Measurements from ENCODE around the gene SMYD2.

SMYD2 gene

GRCh38 chr1:214255509-214255908, 25.4 kb upstream of the SMYD2 start:
- POLR2A ChIA-PET = no interaction called here
- DNase-seq (ENCODE audit: extremely low spot score) = no peak
- no peak for TF ChIP-seq BHLHE40 (IDR thresholded peaks at IDR 0.05; ENCODE audit: borderline replicate concordance)
- no peak for TF ChIP-seq SP1 (IDR thresholded peaks at IDR 0.05)
- TF ChIP-seq CTBP1 (IDR thresholded peaks at IDR 0.05; ENCODE audit: borderline replicate concordance) = no peak
- TF ChIP-seq FOXM1 (IDR thresholded peaks at IDR 0.05; ENCODE audit: borderline replicate concordance) = no peak
- no peak for TF ChIP-seq FOXA1 (IDR thresholded peaks at IDR 0.05)
- TF ChIP-seq NFRKB (IDR thresholded peaks at IDR 0.05) = no peak
- TF ChIP-seq ELF4 (IDR thresholded peaks at IDR 0.05) = no peak
- no peak for TF ChIP-seq ARNT (IDR thresholded peaks at IDR 0.05)
- TF ChIP-seq FOXK2 (IDR thresholded peaks at IDR 0.05) = no peak
- CTCF ChIA-PET = no interaction called here

- DNase-seq (ENCODE audit: extremely low spot score) = no peak
- ChIA-PET CTCF (interaction anchor here (0.5 to 8.5 kb wide), 3 partner anchors 45 to 71 kb away, joined by 3 to 151 read pairs (median 4); no protein-coding TSS in a partner anchor), POLR2A (no interaction called here)
- no peak for TF ChIP-seq ARNT (IDR thresholded peaks at IDR 0.05)
- no peak for TF ChIP-seq ZNF384 (IDR thresholded peaks at IDR 0.05)
- no peak for TF ChIP-seq TARDBP (IDR thresholded peaks at IDR 0.05)
- TF ChIP-seq FOXK2 (IDR thresholded peaks at IDR 0.05) = no peak
- TF ChIP-seq SP1 (IDR thresholded peaks at IDR 0.05) = no peak
- TF ChIP-seq HDGF (IDR thresholded peaks at IDR 0.05; ENCODE audit: borderline replicate concordance) = no peak
- no peak for TF ChIP-seq CTBP1 (IDR thresholded peaks at IDR 0.05; ENCODE audit: borderline replicate concordance)
- no peak for TF ChIP-seq FOXM1 (IDR thresholded peaks at IDR 0.05; ENCODE audit: borderline replicate concordance)
- no peak for TF ChIP-seq L3MBTL2 (conservative IDR thresholded peaks at IDR 0.05)
- no peak for TF ChIP-seq BHLHE40 (IDR thresholded peaks at IDR 0.05; ENCODE audit: borderline replicate concordance)
These were observed 21.5 kb upstream of the SMYD2 start for GRCh38 chr1:214259353-214259977.

GRCh38 chr1:214260561-214261205, 20.3 kb upstream of the SMYD2 start:
- ChIA-PET CTCF (interaction anchor here (0.6 to 8.5 kb wide), 18 partner anchors 8 to 1393 kb away, joined by 3 to 151 read pairs (median 6); no protein-coding TSS in a partner anchor), POLR2A (interaction anchor here (0.8 kb wide), 1 partner anchor 63 kb away, joined by 4 read pairs; no protein-coding TSS in a partner anchor)
- TF ChIP-seq L3MBTL2 (conservative IDR thresholded peaks at IDR 0.05) (no peak), CTBP1 (IDR thresholded peaks at IDR 0.05; ENCODE audit: borderline replicate concordance) (no peak), SP1 (IDR thresholded peaks at IDR 0.05) (no peak), ARNT (IDR thresholded peaks at IDR 0.05) (no peak), TARDBP (IDR thresholded peaks at IDR 0.05) (no peak), HDGF (IDR thresholded peaks at IDR 0.05; ENCODE audit: borderline replicate concordance) (no peak), FOXK2 (IDR thresholded peaks at IDR 0.05) (no peak), LEF1 (IDR thresholded peaks at IDR 0.05; ENCODE audit: borderline replicate concordance) (no peak), SUZ12 (IDR thresholded peaks at IDR 0.05) (no peak)
- DNase-seq (ENCODE audit: extremely low spot score) = no peak

- TF ChIP-seq PKNOX1 (IDR thresholded peaks at IDR 0.05) = peak; percentile 93
- TF ChIP-seq ZNF384 (IDR thresholded peaks at IDR 0.05) = no peak
- no peak for TF ChIP-seq TARDBP (IDR thresholded peaks at IDR 0.05)
- TF ChIP-seq LEF1 (IDR thresholded peaks at IDR 0.05; ENCODE audit: borderline replicate concordance) = no peak
- no peak for TF ChIP-seq NFRKB (IDR thresholded peaks at IDR 0.05)
- TF ChIP-seq L3MBTL2 (conservative IDR thresholded peaks at IDR 0.05) = no peak
- TF ChIP-seq ELF4 (IDR thresholded peaks at IDR 0.05) = no peak
- CTCF ChIA-PET = interaction anchor here (0.6 to 8.5 kb wide), 26 partner anchors 9 to 1394 kb away, joined by 3 to 151 read pairs (median 5); no protein-coding TSS in a partner anchor
- POLR2A ChIA-PET = interaction anchor here (0.8 to 1.0 kb wide), 3 partner anchors 62 to 1307 kb away, joined by 3 to 4 read pairs (median 3); no protein-coding TSS in a partner anchor
- DNase-seq (ENCODE audit: extremely low spot score) = peak; percentile 90
These were observed 19.5 kb upstream of the SMYD2 start for GRCh38 chr1:214261206-214262123.

- TF ChIP-seq BHLHE40 (IDR thresholded peaks at IDR 0.05; ENCODE audit: borderline replicate concordance) (no peak), FOXA1 (IDR thresholded peaks at IDR 0.05) (no peak)
- CTCF ChIA-PET = interaction anchor here (8.5 kb wide), 1 partner anchor 66 kb away, joined by 151 read pairs; no protein-coding TSS in a partner anchor
- POLR2A ChIA-PET = no interaction called here
- DNase-seq (ENCODE audit: extremely low spot score) = no peak
These were observed 16.8 kb upstream of the SMYD2 start for GRCh38 chr1:214264196-214264595.

- TF ChIP-seq L3MBTL2 (conservative IDR thresholded peaks at IDR 0.05) (no peak), LEF1 (IDR thresholded peaks at IDR 0.05; ENCODE audit: borderline replicate concordance) (no peak), ARNT (IDR thresholded peaks at IDR 0.05) (no peak)
- ChIA-PET POLR2A (no interaction called here), CTCF (interaction anchor here (8.5 kb wide), 1 partner anchor 65 kb away, joined by 151 read pairs; no protein-coding TSS in a partner anchor)
- DNase-seq (ENCODE audit: extremely low spot score) = no peak
These were observed 16.0 kb upstream of the SMYD2 start for GRCh38 chr1:214264976-214265375.

GRCh38 chr1:214270097-214270650, 10.8 kb upstream of the SMYD2 start:
- no peak for DNase-seq (ENCODE audit: extremely low spot score)
- CTCF ChIA-PET = interaction anchor here (1.5 to 3.9 kb wide), 3 partner anchors 9 to 62 kb away, joined by 5 to 18 read pairs (median 12); no protein-coding TSS in a partner anchor
- POLR2A ChIA-PET = no interaction called here
- no peak for TF ChIP-seq HDGF (IDR thresholded peaks at IDR 0.05; ENCODE audit: borderline replicate concordance)
- no peak for TF ChIP-seq FOXM1 (IDR thresholded peaks at IDR 0.05; ENCODE audit: borderline replicate concordance)
- no peak for TF ChIP-seq ZNF384 (IDR thresholded peaks at IDR 0.05)
- TF ChIP-seq BHLHE40 (IDR thresholded peaks at IDR 0.05; ENCODE audit: borderline replicate concordance) = no peak
